RPMI8226 (cell line): ENCODE measurements around the gene RBM18.

Source experiments
- DNase-seq: peaks from one replicate; pipeline ENCODE4 v3.0.0-alpha.2; 2015

Gene RBM18

GRCh38 chr9:122201641-122202040, 63.0 kb downstream of the RBM18 start:
- DNase-seq, result no peak

GRCh38 chr9:122200960-122201595, 63.6 kb downstream of the RBM18 start:
- DNase-seq, result no peak

- no peak for DNase-seq
Measured at GRCh38 chr9:122197882-122198281, 66.8 kb downstream of the RBM18 start.

DNA sequence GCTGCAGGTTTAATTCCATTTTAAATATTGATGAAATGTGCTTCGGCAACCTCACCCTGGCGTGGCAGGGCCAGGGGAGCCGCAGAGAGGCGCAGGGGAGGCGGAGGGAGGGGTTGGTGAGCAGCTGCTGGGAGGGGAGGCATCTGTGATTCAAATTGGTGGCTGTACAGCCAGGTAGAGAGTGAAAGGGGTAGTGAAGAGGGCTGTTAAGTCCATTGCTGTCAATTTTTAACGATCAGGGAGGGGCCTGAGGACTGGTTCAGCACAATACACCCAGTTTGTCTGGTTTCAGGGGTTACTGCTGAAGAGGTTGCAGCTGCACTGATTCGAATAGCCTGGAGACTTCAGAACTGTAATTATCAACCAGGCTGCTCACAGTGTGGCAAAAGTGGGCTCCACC, 67.2 kb downstream of the RBM18 start:
- DNase-seq, result peak; percentile 22

DNA sequence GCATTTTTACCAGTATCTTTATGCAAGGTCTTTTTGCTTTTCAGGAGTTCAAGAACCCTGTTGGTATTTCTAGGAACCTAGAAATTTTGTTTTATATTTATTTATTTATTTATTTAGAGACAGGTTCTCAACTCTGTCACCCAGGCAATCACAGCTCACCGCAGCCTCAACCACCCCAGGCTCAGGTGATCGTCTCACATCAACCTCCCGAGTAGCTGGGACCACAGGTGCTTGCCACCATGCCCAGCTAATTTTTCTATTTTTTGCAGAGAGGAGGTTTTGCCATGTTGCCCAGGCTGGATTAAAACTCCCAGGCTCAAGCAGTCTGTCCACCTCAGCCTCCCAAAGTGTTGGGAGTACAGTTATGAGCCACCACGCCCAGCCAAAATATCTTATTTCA, 68.8 kb downstream of the RBM18 start:
- no peak for DNase-seq

- DNase-seq, result no peak
Measured at GRCh38 chr9:122193651-122194050, 71.0 kb downstream of the RBM18 start.

- DNase-seq, result no peak
Measured at GRCh38 chr9:122192914-122193525, 71.6 kb downstream of the RBM18 start.

- DNase-seq, result peak; percentile 79
Measured at GRCh38 chr9:122192261-122192875, 72.3 kb downstream of the RBM18 start.

DNA sequence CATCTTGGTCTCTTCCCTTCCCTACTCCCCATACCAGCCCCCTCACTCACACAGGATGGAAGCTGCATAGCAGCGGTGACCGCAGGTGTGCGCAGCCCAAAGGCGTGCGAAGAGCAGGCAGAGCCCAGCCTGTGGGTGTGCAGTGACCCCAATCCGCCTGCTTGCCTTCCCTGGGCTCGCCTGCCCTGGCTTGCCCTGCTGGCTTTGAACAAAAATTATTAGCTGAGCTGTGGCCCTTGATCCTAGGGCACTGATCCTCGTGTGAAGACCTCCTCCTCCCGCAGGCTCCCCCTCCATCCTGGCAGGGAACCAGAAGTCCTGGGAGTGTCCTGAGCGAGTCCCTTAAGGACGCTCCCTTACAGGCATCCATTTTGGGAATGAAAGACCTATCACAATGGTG, 73.1 kb downstream of the RBM18 start:
- no peak for DNase-seq

GRCh38 chr9:122190597-122191381, 73.9 kb downstream of the RBM18 start:
- DNase-seq, result no peak

DNA sequence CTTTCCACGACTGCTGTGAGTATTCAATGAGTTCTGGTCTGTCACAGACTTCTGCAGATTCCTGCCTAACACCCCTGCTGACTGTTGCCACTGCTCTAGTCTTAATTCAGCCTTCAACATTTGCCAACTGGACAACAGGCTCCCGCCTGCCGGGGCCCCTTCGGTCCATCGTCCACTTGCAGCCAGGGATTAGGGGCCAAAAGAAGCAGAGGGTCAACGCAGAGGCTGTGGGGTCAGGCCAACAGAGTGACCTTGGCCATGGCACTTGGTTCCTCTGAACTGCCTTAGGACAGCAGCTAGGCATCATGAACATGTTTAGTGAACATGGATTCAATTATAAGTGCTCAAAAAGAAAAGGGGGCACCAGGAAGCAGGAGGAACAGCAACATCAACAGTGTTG, 76.3 kb downstream of the RBM18 start:
- no peak for DNase-seq
